A549 (cell line): ENCODE measurements around the gene HPCAL1.

ENCODE experiments used
- CTCF ChIP-seq: fragments of >200 bp; sonication (Bioruptor Twin); formaldehyde crosslinking; IDR thresholded peaks from 3 replicates; pipeline ENCODE4 v1.5.1; 2016
- FOSL2 ChIP-seq, 2 experiments: fragments of 450-650 bp in 1 of 2; fragments of >200 bp in 1 of 2; sonication (Bioruptor Twin) in 1 of 2; formaldehyde crosslinking; IDR thresholded peaks; 2 replicates each; pipeline versions ENCODE4 v1.5.0 to v1.6.1; 2016 to 2020; ENCODE audit warnings: mild to moderate bottlenecking in 1 of 2, moderate library complexity in 1 of 2
- GATA3 ChIP-seq: IDR thresholded peaks from 2 replicates; pipeline ENCODE4 v1.6.1; 2012; ENCODE audit warnings: borderline replicate concordance
- POLR2AphosphoS2 ChIP-seq: conservative IDR thresholded peaks from 2 replicates; pipeline ENCODE4 v1.6.1; 2012; ENCODE audit warnings: low read length, improper control_type of control experiment, inconsistent platforms
- REST ChIP-seq: fragments of 200-600 bp; sonication (generic); IDR thresholded peaks from 2 replicates; pipeline ENCODE4 v1.6.1; 2016; ENCODE audit warnings: antibody characterized with exemption, mild to moderate bottlenecking, moderate library complexity

GRCh38 chr2:10273215-10274175, 29.2 kb upstream of the HPCAL1 start:
- TF ChIP-seq CTCF = no peak
- no peak for TF ChIP-seq REST
- no peak for TF ChIP-seq POLR2AphosphoS2
- TF ChIP-seq GATA3 = no peak
- no peak for TF ChIP-seq FOSL2 (IDR thresholded peaks at IDR 0.05)
- no peak for TF ChIP-seq FOSL2 (CRISPR knock-in tag; IDR thresholded peaks at IDR 0.05)
